ENCODE data around the gene PSAP.

Gene PSAP

DNA sequence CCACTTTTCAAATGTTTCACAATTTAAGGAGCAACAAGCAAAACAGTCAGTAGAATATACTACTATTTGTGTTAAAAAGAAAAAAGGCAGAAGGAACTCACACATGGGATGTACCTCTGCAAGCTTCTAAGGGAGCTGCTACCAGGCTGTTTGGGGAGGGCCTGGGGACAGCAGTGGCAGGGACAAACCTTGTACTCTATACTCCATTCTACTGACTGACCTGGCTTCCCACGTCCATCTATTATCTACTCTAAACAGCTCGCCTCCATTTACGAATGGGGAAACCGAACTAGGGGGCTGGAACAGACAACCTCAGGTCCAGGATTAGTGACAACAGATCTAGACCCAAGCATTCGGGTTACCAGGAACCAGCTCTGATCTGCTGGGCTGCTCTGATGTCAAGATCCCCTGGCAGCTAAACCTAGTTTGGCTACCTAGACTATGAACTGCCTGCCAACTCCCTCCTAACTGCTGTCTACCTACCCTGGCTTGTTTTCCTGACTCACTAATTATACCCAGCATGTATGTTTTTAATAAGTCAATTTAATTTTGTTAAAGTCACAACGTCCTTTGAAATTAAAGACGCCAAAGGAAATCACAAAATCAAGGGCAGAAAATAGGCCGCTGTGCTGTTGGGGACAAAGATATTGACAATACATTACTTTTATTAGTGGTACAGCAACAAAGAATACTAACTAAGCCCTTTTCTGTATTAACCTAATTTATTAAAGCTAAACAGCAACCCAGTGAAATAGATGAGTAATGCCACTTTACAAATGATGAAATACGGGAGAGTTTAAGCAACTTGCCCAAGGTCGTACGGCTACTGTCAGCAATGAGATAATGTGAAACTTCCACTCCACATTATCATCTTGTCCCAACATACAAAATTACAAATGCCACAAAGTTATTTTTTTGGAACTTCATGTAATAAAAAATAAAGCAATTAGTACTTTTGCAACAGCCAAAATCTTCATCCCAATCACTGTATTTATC lies 5.3 kb downstream of the PSAP start:
- TF ChIP-seq CTCF (IDR thresholded peaks at IDR 0.05) (no peak), ZFX (IDR thresholded peaks at IDR 0.05; ENCODE audit: borderline replicate concordance) (no peak)
- no peak overlapping the region for H3K27ac ChIP-seq

GRCh38 chr10:71844695-71845094 lies 6.4 kb downstream of the PSAP start:
- TF ChIP-seq CTCF (IDR thresholded peaks at IDR 0.05): no peak
- TF ChIP-seq ZFX (IDR thresholded peaks at IDR 0.05; ENCODE audit: borderline replicate concordance): no peak
- H3K27ac ChIP-seq: no peak overlapping the region

GRCh38 chr10:71844084-71844483 lies 7.0 kb downstream of the PSAP start:
- TF ChIP-seq ZFX (IDR thresholded peaks at IDR 0.05; ENCODE audit: borderline replicate concordance) (no peak), CTCF (IDR thresholded peaks at IDR 0.05) (no peak)
- no peak overlapping the region for H3K27ac ChIP-seq

- no peak for TF ChIP-seq CTCF (IDR thresholded peaks at IDR 0.05)
- TF ChIP-seq ZFX (IDR thresholded peaks at IDR 0.05; ENCODE audit: borderline replicate concordance): no peak
- no peak overlapping the region for H3K27ac ChIP-seq
Observed at GRCh38 chr10:71842856-71843686, 8.0 kb downstream of the PSAP start.

DNA sequence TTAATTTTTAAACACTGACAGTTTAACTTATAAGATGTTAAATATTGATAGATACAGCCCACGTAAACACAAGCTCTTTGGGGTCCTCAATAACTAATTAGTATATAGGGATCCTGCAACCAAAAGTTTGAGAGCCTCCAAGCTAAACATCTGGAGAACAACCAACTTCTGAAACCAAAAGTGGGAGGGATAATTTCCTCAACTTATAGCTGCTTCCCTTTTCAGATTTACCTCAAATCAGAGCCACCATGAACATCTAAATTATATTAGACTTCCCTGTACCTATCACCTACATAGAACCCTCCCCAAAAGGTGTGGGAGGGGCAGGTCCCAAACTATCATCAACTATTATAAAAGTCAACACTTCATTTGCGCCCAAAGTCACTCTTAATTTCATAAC lies 8.6 kb downstream of the PSAP start:
- no peak overlapping the region for H3K27ac ChIP-seq
- TF ChIP-seq ZFX (IDR thresholded peaks at IDR 0.05; ENCODE audit: borderline replicate concordance) (no peak), CTCF (IDR thresholded peaks at IDR 0.05) (no peak)

- H3K27ac ChIP-seq: no peak overlapping the region
- TF ChIP-seq ZFX (IDR thresholded peaks at IDR 0.05; ENCODE audit: borderline replicate concordance) (no peak), CTCF (IDR thresholded peaks at IDR 0.05) (no peak)
Observed at GRCh38 chr10:71840958-71841335, 10.1 kb downstream of the PSAP start.
